HG03060 (cell line): ENCODE data around the gene P3H1.

ENCODE experiments used
- ATAC-seq: cut with Tn5 transposase; IDR thresholded peaks from one replicate; pipeline ENCODE4 v1.9.1; 2021; ENCODE audit warnings: low read depth, moderate number of reproducible peaks; ENCODE audit not compliant: unreplicated experiment

Gene P3H1

DNA sequence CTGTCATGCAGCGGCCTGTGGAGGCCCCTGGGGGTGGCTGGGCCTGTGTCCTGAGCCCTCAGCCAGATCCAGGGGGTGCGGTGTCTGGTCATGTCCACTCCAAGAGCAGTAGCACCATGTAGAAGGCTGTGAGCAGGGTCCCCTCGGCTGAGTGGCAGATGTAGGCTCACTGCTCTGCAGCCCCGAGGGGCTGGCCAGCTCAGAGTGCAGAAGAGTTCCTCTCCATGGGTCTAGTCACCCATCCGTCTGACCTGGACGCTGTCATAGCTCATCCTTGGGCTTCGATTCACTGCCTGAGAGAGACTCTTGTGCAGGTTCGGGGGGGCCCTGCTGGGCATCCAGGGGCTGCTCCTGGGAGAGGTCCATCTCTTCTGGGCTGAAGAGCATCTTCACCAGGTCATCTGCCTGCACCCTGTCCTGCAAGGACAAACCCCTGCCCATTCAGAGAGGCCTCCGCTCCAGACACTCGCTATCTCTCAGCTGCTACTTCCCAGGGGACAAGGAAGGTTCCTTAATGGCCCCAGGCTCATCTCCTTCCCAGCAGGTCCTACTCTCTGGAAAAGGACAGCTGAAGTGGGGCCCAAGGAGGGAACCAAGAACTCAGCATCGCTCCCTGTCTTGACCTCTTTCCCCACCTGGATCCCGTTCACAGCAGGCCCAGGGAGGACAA is 20.3 kb downstream of the P3H1 start:
- no peak for ATAC-seq

DNA sequence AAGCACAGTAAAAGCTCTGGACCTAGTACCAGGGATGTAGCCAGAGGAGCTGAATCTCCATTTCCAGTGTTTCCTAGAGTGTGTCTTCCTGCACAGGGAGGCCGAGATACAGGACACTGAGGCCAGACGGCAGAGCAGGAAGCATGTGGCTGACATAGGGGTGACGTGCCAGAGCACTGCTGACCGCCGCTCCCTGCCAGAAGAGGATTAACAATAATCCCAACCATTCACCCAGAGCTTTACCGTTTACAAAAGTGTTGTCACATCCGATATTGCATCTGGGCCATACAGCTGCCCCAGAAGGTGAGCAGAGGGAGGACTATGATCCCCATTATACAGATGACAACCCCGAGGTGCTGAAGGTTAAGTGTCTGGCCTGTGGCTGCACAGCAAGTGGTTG is 21.0 kb downstream of the P3H1 start:
- ATAC-seq = no peak

DNA sequence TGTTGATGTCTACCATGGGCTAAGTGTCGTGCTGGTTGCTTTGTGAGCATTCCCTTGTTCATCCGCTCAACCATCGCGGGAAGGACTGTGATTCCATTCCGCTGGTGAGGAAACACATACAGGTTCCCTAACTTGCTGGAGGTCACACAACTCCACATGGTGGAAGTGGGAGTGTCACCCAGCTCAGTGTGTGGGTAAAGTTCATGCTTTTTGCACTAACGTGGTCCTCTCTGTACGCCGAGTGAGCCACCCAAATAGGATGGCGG is 22.7 kb downstream of the P3H1 start:
- no peak for ATAC-seq

DNA sequence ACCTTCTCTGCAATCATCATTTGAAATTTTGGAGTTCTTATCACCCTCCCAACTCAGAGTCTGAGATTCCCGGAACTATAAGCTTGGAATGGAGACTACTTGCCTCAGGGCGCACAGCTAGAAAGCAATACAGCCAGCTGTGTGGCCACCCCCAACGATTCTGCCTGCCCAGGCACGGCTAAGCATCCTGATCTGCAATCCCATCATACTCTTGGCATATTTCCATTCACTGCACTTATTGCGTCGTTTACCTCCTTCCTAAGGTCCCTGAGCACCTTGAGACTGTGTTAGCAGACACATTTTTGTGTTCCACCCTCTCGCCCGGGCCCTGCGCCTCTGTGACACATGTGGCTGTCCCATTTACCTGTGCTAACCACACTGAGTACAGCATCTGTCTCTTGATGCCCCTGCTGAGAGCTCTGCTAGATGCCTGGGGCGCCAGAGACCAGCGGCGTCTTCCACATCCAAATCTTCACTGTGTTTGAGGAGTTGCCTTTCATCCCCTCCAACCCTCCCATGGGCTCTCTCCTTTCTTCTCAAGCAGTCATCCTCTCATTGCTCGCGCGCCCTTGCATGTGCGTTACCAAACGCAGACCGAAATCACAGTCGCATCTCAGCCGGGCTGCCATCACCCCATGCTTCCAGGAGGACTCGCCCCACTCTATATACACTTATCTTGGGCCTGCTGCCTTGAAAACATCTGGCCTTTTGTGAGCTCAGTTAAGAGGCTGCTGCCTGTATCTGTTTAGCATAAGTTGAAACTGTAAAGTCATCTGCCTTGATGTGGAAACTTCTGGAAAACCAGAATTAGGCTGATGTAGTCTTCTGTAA is 23.3 kb downstream of the P3H1 start:
- ATAC-seq = no peak

DNA sequence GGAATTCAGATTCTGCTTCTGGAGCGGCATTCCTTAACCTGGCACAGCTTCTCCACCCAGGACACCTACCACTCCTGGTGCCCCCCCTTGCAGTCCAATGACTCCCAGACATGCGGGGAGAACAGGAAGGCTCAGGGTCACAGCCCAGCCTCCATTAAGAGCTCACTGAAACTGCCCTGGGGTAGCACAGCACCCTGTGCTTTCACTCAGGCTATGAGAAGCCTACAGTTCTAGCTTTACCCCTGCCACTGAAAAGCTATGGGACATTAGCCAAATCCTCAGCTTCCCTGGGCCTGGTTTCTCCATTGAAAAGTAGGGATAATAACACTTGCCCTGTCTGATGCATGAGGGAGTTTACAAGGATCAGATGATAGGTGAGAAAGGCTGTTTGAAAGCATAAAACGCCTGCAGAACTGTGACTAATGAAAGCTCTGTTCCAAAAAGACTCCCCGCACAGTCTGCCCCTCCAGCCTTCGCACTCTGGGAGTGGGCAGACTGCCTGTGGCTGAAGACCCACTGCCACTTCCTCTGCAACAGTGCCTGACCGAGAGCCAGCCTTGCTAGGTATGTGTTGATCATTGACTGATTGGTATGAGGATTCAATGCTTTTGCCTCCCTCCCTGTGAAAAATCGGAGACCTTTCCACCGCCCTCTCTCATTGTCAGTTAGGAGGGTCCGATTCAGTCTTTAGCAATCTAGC is 24.1 kb downstream of the P3H1 start:
- ATAC-seq = no peak

DNA sequence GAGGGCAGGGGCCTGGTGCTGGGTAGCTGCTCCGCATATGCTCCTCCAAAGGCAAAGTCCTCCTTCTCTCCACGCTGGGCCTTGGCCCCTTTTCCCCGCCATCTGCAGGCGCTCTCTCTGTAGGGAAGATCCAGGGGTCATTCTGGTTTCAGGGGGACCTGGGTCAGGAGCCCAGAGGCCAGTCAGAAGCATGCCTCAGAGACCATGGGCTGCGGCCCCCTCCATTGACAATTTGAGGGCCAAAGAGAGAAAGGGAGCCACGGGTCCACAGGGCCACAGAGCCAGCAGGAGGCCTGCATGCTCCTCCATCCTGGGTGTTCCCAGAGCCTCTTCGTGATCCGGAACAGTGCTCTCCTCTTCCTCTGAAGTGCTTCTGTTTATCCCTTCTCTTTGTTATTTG is 24.7 kb downstream of the P3H1 start:
- ATAC-seq = no peak

DNA sequence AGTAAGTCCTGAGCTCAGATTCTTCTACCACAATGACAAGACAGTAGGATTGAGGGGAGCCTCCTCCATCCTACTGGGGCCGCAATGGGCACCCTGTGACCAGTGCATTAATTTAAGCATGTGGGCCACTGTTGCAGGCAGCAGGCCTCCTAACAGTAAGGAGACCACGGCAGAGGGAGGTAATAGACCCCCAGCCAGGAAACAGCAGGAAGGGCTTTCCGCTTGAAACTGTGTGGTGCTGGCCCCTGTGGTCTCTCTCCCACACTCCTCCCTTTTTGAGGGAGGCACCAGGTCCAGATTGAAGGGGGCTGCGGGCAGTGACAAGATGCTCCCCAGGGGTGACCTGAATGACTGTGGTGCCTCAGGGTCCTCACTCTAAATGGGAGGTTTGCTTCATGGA is 25.1 kb downstream of the P3H1 start:
- ATAC-seq = no peak

DNA sequence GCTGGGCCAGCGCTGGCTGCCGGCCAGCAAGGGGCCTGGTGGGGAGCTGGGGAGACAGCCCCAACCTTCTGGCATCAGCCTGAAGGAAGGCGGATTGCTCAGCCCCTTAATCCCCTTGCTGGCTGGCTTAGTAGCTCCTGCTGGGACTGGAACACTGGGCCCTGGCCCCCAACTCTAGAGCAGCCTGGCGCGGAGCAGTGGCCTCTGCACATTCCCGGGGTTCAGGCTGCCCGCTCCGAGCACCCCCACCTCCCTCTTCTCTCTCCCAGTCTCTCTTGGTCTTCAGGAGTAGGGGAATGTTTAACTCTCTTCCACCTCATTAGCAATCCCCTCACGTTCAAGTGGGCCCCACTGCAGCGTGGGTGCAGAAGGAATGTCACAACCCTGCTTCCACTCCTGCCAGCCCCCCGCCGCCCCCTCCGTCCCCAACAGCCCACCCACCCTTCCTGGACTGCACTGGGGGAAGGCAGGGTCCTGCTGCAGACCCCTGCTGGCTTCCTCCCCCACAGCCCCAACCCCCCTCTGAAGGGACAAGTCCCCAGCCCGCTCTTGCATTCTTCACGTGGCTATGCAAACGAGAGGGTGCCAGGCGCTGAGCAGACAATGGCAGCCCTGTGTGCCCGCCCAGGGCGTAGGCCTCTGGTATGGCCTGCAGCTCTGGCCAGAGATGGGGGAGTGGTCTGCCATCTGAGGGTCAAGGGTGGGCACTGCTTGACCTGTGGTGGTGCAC is 25.8 kb downstream of the P3H1 start:
- no peak for ATAC-seq

DNA sequence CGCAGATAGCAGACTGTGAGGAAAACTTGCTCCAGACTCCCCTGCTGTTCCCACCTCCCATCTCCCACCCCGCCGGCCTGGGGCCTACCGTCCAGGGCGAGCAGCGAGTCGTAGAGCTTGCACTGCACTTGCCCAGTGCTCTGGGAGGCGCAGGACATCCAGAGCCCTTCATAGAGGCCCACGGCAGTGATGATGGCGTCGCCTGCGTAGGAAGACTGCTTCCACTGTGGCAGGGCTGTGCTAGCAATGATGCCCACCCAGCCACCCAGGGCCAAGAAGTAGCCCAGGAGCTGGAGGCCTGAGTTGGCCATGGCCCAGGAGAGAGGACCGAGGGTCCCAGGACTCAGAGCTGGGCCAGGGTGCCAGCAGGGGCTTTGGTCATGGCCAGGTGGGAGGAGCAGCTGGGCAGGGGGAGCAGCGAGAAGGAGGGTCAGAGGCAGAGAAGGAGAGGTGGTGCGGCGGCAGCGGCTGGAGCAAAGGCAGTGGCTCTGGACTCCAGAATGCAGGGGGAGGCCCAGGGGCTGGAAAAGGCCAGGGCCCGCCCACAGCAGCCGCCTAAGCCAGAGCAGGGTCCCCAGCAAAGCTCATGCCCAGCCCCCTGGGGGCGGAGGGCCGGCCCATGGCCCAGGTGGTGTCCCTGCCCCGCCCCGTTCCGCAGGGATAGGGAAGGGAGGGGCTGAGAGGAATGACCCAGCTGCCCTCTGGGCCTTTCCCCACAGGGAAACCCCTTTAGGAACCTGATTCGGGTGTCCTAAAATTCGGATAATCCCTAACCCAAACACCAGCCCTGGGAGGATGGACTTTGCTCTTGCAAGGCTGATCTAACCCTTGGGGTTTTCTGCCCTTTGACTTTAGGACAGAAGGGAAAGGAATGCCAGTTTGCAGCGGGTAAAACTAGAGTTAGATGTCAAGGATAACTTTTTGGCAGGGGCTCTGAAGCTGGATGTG is 26.8 kb downstream of the P3H1 start, which contains the start of gene CLDN19:
TSS of gene CLDN19 (minus strand) at position 484 of the 948 bp plus-strand sequence. CDS start at position 311, 173 bp downstream.
- ATAC-seq = no peak

DNA sequence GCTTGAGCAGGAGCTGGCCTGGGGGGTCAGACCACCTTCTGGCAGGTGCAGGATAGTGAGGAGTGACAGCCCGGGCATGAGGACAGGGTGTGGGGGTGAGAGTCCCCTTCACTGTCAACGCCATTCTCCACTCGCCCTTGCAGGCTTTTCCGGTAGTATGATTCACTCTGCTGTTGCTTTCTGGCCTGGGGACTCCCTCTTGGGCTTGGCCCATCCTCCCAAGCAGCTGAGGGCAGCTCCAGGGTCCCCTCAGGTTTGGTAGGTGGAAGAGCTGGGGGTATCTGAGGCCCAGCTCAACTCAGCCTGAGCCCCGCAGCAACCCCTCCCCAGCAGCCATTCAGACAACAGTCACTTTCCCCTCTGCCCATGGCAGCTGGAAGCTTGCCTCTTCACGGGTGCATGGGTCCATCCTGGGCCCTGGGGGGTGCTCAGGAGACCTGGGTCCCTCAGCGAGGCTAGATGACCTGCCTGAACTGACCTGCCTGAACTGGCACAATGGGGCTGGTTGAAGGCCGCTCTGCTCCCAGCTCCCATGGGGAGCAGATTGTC is 28.1 kb downstream of the P3H1 start:
- no peak for ATAC-seq

DNA sequence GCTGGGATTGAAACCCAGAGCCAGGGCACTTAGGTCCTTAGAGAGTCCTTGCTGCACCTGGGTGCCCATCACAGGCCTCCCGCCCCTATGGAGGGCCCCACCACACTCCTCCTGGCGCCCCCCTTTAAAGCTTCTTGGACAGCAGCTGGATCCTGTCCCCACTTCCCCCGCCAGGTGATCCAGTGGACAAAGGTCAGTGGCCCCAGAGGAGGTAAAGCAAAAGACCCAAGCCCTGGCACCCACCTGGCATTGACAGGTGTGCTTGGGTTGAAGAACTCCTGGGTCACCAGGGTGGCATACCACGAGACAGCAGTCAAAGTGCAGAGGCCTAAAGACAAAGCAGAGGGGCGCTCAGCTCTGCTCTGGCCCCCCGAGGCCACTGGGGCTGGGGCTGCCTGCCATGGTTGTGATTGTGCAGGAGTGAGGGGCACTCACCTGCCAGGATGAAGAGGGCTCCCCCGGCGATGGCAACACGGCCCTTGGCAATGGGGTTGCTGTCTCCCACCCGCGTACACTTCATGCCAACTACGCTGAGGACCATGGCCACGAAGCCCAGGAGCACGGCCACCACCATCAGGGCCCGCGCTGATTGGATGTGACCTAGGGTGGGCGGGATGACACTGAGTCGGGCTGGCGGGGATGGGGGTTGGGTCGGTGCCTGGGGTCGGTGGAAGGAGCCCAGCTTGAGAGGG is 28.7 kb downstream of the P3H1 start:
- no peak for ATAC-seq

DNA sequence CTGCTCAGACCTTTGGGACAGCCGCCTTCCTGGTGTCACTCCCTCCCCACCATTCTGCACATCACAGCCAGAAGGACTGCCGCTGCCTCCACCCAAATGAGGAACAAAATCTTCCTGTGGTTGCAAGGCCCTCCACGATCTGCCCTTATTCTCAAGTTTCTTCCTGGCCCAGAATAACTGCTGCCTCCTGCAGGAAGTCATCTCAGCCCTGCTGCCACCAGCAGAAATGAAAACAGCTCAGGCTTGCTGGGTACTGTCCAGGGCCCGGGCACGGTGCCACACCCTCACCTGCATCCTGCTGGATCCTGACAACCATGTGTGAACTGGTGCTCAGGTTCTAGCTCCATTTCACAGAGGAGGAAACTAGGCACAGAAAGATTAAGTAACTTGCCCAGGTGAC is 29.6 kb downstream of the P3H1 start:
- no peak for ATAC-seq

DNA sequence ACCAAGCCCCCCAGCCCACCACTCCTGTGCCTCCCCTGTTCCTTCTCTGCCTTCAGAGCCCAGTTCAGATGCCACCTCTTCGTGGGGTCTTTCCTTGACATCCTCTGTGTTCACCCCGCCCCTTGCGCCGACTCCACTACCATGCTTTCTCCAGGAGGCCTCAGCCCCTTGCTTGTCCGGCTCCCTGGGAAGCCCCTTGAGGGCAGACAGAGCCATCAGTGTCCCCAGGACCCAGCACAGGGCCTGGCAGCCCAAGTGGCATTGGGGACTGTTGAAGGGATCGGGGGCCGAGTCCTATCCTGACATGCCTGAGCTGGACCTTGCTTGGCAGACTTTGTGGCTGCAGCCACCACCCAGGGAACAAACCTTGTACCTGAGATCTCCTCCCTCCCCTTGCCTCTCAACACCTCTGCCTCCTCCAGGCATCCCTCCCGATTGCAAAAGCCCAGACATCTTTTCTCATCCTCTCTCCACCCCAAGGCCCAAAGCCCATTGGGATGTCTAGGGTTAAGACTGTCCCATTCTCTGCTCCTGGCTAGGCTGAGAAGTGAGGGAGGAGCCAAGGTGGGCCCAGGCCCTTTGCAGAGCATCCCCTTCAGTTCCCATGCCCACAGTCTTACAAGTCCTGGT is 30.1 kb downstream of the P3H1 start:
- no peak for ATAC-seq

DNA sequence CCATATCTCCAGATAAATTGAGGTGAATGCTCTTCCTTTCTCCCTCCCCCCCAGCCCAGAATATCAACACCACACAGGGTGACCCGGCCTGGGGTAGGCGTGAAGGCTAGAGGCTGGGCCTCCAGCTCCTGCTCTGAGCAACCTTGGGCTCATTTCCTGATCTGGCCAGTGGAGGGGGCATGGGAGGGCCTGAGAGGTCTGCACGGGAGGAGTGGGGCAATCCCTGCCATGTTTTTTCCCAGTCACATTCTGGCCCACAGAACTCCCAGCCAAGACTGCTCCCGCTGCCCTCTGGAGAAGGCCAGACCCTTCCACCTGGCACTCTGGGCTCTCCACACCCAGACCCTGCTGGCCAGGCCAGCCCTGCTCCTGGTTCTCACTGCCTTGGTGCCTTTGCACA is 30.7 kb downstream of the P3H1 start:
- ATAC-seq = no peak

DNA sequence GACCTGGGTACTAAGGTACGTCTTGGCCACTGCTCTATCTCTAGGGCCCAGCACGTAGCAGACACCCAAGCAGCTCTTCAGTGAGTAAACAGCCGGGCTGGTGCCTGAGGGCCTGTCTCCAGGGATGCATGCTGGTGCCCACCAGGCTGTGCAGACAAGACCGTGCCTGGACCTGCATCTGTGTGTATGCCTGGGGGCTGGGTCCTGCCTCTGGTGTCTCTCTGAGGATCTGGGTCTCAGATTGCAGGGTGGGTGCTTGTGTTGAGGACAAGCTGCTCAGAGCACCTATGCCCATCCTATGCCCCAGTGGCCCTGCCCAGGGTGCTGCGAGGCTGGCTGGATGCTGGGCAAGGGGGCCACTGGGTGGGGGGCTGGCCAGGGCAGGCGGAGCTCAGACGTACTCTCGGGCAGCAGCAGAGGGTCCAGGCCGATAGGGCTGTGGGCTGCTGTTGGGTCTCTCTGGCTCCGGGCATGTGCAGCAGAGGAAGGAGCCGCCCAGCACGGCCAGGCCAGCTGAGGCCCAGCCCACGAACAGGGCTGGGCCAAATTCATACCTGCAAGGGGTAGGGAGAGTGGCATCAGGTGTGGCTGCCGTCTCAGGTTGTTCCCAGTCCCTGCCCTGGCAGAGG is 31.2 kb downstream of the P3H1 start:
- no peak for ATAC-seq

DNA sequence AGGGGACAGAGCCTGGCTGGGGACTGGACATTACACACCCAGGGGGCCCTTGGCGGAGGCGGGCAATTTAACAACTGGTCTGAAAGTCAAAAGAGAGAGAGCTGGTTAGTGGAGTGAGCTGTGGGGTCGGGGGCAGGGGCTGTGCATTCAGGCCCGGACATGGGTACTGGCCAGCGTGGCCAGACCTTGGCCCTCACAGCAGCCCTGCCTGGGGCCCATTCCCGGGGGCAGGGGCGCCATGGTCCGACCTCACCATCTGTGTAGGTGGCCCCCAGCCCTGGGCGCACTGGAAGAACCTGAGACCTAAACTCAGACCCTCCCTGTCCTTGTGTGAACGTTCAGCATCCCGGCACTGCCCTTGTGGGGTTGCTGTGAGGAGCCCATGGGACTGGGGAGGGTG is 31.8 kb downstream of the P3H1 start:
- no peak for ATAC-seq

DNA sequence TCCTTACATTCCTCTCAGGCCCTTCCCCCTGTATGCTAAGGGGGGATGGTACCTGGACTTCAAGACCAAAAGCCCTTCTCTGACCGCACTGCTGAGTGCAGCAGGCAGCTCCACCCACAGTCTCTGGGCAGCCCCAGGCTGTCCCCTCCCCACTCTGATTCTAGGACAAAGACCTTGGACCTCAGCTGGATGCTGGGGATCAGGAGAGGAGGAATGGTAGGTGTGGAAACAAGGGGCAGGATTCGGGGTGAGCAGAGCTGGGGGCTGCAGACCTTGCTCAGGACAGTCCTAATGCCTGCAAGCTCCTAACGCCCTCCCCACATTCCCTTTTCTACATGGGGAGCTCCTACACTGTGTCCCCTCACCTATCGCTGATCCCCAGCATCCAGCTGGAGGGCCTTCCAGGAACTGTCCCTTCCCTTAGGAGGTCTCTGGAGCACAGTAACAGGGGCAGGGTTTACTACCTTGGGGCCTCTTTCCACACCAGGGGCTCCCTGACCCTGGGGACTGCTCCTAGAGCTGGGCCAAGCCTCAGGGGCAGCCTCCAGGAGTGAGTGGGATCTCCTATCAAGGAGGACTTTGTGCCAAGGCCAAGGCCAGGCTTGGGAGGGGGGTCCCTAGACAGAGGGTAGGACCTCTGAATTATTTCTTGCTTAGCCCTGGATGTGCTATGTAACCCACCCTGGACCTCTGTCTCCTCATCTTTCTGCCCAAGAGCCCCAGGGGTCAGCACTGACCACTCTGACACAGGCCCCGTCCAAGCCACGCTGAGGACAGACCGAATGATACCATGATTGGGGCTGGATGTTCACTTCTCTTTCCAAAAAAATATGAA is 32.4 kb downstream of the P3H1 start:
- ATAC-seq = no peak
